Measurements from ENCODE around the gene ATXN3L.

DNA sequence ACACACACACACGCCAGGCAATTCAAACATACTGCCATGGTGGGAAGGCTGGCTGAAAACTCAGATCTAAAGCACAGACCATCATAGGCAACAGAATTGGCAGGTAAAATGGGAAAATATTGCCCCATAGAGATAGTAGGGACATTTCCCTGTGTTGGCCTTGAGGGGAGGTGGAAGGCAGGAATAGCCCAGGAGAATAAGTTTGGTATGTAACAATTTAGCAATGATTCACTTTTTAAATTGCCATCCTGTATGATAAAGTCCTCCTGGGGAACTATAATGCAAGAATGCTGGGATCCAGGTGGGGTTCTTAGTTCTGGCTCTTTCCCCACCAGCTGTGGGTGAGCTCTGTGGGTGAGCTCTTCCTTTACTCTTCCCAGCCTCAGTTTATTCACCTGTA, 51.0 kb downstream of the ATXN3L start:
- no peak for TF ChIP-seq POLR2A (IDR thresholded peaks at IDR 0.05)
- no peak for TF ChIP-seq POLR2AphosphoS5 (IDR thresholded peaks at IDR 0.05; ENCODE audit: insufficient read depth in 1 of 2, low read depth in 1 of 2)
- TF ChIP-seq, protein P1, sequence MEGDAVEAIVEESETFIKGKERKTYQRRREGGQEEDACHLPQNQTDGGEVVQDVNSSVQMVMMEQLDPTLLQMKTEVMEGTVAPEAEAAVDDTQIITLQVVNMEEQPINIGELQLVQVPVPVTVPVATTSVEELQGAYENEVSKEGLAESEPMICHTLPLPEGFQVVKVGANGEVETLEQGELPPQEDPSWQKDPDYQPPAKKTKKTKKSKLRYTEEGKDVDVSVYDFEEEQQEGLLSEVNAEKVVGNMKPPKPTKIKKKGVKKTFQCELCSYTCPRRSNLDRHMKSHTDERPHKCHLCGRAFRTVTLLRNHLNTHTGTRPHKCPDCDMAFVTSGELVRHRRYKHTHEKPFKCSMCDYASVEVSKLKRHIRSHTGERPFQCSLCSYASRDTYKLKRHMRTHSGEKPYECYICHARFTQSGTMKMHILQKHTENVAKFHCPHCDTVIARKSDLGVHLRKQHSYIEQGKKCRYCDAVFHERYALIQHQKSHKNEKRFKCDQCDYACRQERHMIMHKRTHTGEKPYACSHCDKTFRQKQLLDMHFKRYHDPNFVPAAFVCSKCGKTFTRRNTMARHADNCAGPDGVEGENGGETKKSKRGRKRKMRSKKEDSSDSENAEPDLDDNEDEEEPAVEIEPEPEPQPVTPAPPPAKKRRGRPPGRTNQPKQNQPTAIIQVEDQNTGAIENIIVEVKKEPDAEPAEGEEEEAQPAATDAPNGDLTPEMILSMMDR (IDR thresholded peaks at IDR 0.05): no peak
